Measurements from ENCODE around the gene PRM3.

Gene PRM3

GRCh38 chr16:11272921-11273720 lies at the start of gene PRM3:
TSS of gene PRM3 (minus strand) at chr16:11273629. CDS start at chr16:11273595, 34 bp downstream.
- no peak for DNase-seq

- no peak for DNase-seq
Measured at GRCh38 chr16:11322823-11323222, 49.4 kb upstream of the PRM3 start.

- DNase-seq: no peak
Measured at GRCh38 chr16:11321662-11322061, 48.2 kb upstream of the PRM3 start.

- DNase-seq: no peak
Measured at GRCh38 chr16:11320170-11320569, 46.7 kb upstream of the PRM3 start.

- DNase-seq: no peak
Measured at GRCh38 chr16:11319529-11320146, 46.2 kb upstream of the PRM3 start.

- no peak for DNase-seq
Measured at GRCh38 chr16:11318817-11319216, 45.4 kb upstream of the PRM3 start.

GRCh38 chr16:11316331-11317015 lies 43.0 kb upstream of the PRM3 start:
- no peak for DNase-seq

- no peak for DNase-seq
Measured at GRCh38 chr16:11315510-11315909, 42.1 kb upstream of the PRM3 start.

- no peak for DNase-seq
Measured at GRCh38 chr16:11314309-11314894, 41.0 kb upstream of the PRM3 start.

- DNase-seq: no peak
Measured at GRCh38 chr16:11313493-11314308, 40.3 kb upstream of the PRM3 start.

GRCh38 chr16:11312718-11313492 lies 39.5 kb upstream of the PRM3 start:
- DNase-seq: no peak

- no peak for DNase-seq
Measured at GRCh38 chr16:11310997-11311561, 37.6 kb upstream of the PRM3 start.

GRCh38 chr16:11310634-11310977 lies 37.2 kb upstream of the PRM3 start:
- DNase-seq: no peak

GRCh38 chr16:11309895-11310633 lies 36.6 kb upstream of the PRM3 start:
- DNase-seq: no peak

- DNase-seq: no peak
Measured at GRCh38 chr16:11308493-11309283, 35.3 kb upstream of the PRM3 start.

GRCh38 chr16:11307639-11308492 lies 34.4 kb upstream of the PRM3 start:
- no peak for DNase-seq

- no peak for DNase-seq
Measured at GRCh38 chr16:11306997-11307638, 33.7 kb upstream of the PRM3 start.

- DNase-seq: no peak
Measured at GRCh38 chr16:11306381-11306780, 33.0 kb upstream of the PRM3 start.
